PFSK-1 (cell line): ENCODE results near the gene TTLL7.

ENCODE experiments used
- POLR2AphosphoS5 ChIP-seq: IDR thresholded peaks from 2 replicates; pipeline ENCODE4 v1.6.1; 2012; ENCODE audit warnings: low read depth, mild to moderate bottlenecking, control low read depth, low read length, moderate library complexity
- SIN3A ChIP-seq: IDR thresholded peaks from 2 replicates; pipeline ENCODE4 v1.6.1; 2012; ENCODE audit warnings: mild to moderate bottlenecking, low read length, moderate library complexity, borderline replicate concordance; ENCODE audit not compliant: insufficient read depth
- TAF1 ChIP-seq: IDR thresholded peaks from 2 replicates; pipeline ENCODE4 v1.6.1; 2012; ENCODE audit warnings: low read length, control low read depth, borderline replicate concordance; ENCODE audit not compliant: insufficient read depth
- TF ChIP-seq, protein P1 (sequence below), 2 experiments: IDR thresholded peaks; 2 replicates each; pipeline versions ENCODE4 v1.6.1 to v1.8.0; 2011 to 2012; ENCODE audit warnings: low read depth in 2 of 2, low read length in 2 of 2, control low read depth in 1 of 2, inconsistent platforms in 1 of 2, mild to moderate bottlenecking in 1 of 2, moderate library complexity in 1 of 2; ENCODE audit not compliant: insufficient read depth in 1 of 2

DNA sequence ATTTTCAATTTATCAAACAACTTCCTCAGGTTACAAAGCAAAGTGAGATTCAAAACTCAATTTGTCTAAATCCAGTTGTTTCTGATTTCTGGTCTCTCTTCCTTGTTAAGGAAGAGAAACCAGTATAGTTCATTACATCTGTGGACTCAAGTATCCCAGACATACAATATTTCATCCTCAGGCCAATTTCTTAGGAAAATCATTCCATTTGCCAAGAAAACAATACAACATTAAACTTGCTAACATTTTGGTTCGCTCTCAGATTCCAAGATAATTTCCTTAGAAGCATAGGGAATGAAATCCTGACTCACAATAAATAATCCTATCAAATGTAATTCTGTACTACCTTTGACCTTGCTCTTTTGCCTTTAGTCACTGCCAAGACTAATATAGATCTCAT is 11.2 kb upstream of the TTLL7 start:
- no peak for TF ChIP-seq POLR2AphosphoS5
- no peak for TF ChIP-seq SIN3A
- no peak for TF ChIP-seq TAF1
- TF ChIP-seq, protein P1, sequence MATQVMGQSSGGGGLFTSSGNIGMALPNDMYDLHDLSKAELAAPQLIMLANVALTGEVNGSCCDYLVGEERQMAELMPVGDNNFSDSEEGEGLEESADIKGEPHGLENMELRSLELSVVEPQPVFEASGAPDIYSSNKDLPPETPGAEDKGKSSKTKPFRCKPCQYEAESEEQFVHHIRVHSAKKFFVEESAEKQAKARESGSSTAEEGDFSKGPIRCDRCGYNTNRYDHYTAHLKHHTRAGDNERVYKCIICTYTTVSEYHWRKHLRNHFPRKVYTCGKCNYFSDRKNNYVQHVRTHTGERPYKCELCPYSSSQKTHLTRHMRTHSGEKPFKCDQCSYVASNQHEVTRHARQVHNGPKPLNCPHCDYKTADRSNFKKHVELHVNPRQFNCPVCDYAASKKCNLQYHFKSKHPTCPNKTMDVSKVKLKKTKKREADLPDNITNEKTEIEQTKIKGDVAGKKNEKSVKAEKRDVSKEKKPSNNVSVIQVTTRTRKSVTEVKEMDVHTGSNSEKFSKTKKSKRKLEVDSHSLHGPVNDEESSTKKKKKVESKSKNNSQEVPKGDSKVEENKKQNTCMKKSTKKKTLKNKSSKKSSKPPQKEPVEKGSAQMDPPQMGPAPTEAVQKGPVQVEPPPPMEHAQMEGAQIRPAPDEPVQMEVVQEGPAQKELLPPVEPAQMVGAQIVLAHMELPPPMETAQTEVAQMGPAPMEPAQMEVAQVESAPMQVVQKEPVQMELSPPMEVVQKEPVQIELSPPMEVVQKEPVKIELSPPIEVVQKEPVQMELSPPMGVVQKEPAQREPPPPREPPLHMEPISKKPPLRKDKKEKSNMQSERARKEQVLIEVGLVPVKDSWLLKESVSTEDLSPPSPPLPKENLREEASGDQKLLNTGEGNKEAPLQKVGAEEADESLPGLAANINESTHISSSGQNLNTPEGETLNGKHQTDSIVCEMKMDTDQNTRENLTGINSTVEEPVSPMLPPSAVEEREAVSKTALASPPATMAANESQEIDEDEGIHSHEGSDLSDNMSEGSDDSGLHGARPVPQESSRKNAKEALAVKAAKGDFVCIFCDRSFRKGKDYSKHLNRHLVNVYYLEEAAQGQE (IDR thresholded peaks at IDR 0.05; ENCODE audit: insufficient read depth in 1 of 2, low read depth in 2 of 2, low read length in 2 of 2) = no peak
